ENCODE results near the gene SCO2.

SCO2 gene

DNA sequence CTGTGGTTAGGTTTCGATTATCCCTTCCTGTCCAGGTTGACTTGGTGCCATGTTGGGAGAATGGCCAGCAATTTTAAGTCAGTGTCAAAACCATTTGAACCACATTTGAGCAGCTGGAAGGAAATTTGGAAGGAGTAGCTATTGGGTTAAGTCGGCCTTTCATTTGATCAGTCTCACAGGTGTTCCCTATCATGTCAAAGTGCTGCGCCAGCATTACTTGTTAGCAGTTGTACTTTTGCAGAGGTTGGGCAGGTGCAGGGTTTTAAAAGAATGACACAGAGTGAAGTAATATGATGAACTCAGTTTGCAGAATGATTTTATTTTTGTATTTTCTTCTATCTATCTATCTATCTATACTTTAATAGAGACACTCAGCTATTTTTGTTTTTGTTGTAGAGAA is 10.8 kb upstream of the SCO2 start:
- no peak for DNase-seq (ENCODE audit: low read depth)
- H3K4me3 ChIP-seq (ENCODE audit: low read depth, low read length): no peak overlapping the region
- TF ChIP-seq, protein P1, sequence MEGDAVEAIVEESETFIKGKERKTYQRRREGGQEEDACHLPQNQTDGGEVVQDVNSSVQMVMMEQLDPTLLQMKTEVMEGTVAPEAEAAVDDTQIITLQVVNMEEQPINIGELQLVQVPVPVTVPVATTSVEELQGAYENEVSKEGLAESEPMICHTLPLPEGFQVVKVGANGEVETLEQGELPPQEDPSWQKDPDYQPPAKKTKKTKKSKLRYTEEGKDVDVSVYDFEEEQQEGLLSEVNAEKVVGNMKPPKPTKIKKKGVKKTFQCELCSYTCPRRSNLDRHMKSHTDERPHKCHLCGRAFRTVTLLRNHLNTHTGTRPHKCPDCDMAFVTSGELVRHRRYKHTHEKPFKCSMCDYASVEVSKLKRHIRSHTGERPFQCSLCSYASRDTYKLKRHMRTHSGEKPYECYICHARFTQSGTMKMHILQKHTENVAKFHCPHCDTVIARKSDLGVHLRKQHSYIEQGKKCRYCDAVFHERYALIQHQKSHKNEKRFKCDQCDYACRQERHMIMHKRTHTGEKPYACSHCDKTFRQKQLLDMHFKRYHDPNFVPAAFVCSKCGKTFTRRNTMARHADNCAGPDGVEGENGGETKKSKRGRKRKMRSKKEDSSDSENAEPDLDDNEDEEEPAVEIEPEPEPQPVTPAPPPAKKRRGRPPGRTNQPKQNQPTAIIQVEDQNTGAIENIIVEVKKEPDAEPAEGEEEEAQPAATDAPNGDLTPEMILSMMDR (IDR thresholded peaks at IDR 0.05; ENCODE audit: insufficient read depth, low read depth, low read length, missing control alignments): no peak

DNA sequence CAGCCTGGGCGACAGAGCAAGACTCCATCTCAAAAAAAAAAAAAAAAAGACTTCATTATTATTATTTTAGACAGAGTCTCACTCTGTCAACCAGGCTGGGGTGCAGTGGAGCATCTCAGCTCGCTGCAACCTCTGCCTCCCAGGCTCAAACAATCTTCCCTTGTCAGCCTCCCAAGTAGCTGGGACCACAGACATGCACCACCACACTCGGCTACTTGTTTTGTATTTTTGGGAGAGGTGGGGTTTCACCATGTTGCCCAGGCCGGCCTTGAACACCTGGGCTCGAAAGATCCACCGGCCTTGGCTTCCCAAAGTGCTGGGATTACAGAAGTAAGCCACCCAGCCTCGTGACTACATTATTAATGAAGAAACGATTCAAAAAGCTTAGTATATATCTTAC is 9.7 kb upstream of the SCO2 start:
- TF ChIP-seq, protein P1 (IDR thresholded peaks at IDR 0.05; ENCODE audit: insufficient read depth, low read depth, low read length, missing control alignments): no peak
- peak; percentile 63 for DNase-seq (ENCODE audit: low read depth)
- peak overlapping the region; percentile 46 for H3K4me3 ChIP-seq (ENCODE audit: low read depth, low read length)

DNA sequence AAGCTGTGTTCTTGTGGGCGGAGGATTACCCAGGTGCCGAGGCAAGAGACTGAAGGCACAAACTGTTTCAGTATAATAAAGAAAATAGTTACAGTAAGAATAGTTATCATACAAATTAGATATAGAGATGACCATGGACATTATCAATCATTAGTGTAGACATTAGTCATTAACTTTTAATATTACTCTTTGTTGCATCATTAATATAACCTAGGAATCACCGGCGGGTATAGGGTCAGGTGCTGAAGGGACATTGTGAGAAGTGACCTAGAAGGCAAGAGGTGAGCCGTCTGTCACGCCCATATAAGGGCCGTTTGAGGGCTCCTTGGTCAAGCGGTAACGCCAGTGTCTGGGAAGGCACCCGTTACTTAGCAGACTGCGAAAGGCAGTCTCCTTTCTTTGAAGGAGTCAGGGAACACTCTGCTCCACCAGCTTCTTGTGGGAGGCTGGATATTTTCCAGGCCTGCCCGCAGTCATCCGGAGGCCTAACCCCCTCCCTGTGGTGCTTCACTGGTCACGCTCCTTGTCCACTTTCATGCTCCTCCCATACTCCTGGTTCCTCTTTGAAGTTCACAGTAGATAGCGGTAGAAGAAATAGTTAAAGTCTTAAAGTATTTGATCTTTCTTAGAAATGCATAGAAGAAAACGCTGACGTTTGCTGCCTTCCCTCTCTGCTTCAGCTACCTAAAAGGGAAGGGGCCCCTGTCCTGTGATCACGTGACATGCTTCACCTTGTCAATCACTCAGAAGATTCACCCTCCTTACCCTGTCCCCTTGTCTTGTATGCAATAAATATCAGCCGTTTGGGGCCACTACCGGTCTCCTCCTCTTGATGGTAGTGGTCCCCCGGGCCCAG is 8.7 kb upstream of the SCO2 start:
- DNase-seq (ENCODE audit: low read depth): peak; percentile 88
- peak overlapping the region; percentile 40 for H3K4me3 ChIP-seq (ENCODE audit: low read depth, low read length)

DNA sequence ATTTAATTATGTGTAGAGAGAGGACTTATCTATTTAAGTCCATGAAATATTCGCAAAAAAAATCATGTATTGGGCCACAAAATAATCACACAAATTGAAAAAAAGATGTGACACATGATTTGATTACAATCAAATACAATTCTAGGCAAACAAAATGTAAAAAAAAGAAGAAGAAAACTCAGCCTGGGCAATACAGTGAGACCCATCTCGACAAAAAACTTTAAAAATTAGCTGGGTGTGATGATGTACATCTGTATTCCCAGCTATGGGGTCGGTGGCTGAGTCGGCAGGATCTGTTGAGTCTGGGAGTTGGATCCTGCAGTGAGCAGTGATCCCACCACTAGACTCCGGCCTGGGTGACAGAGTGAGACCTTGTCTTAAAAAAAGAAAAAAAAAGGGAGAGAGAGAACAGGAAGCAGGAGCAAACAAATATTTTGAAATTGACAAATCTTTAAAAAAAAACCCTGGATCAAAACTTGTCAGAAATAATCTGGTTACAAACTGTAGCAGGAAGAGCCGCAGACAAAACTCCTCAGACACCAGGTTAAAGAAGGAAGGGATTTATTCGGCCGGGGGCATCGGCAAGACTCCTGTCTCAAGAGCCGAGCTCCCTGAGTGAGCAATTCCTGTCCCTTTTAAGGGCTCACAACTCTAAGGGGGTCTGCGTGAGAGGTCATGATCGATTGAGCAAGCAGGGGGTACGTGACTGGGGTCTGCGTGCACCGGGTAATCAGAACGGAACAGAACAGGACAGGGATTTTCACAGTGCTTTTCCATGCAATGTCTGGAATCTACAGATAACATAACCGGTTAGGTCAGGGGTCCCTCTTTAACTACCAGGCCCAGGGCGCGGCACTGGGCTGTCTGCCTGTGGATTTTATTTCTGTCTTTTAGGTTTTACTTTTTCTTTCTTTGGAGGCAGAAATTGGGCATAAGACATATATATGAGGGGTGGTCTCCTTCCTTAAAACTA is 7.7 kb upstream of the SCO2 start:
- DNase-seq (ENCODE audit: low read depth): no peak
- peak overlapping the region; percentile 100 for H3K4me3 ChIP-seq (ENCODE audit: low read depth, low read length)
- TF ChIP-seq, protein P1 (IDR thresholded peaks at IDR 0.05; ENCODE audit: insufficient read depth, low read depth, low read length, missing control alignments): no peak

- H3K4me3 ChIP-seq (ENCODE audit: low read depth, low read length): peak overlapping the region; percentile 100
- DNase-seq (ENCODE audit: low read depth): peak; percentile 66
- TF ChIP-seq, protein P1 (IDR thresholded peaks at IDR 0.05; ENCODE audit: insufficient read depth, low read depth, low read length, missing control alignments): no peak
These were observed 6.7 kb upstream of the SCO2 start for GRCh38 chr22:50531962-50532674.

DNA sequence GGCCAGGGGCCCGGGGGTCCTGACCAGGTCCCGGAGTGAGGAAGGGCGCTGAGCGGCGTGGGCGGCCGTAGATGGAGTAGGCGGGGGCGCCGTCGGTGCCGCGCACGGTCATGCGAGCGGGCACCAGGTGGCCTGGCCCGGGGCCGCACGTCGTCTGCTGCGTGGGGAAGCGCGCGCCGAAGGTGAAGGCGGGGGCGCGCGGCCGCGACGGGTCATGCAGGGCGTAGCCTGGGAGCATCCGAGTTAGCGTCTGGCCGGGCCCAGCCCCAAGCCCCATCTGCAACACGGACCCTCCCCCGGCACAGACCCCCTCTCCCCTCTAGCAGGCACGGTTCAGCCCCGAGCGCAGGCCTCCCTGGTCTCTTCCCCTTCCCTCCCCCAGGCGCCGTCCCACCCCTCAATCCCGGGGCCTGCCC is 6.2 kb upstream of the SCO2 start:
- peak; percentile 94 for DNase-seq (ENCODE audit: low read depth)
- TF ChIP-seq, protein P1 (IDR thresholded peaks at IDR 0.05; ENCODE audit: insufficient read depth, low read depth, low read length, missing control alignments): no peak
- peak overlapping the region; percentile 100 for H3K4me3 ChIP-seq (ENCODE audit: low read depth, low read length)
